NCI-H82 treated with DMSO at 0.1 percent for 48 hours (cell line): ENCODE data around the gene ATG4D.
"Not testable (repeated sequence)": the region's sequence is repeated elsewhere in the genome, so short reads cannot be mapped to it uniquely, and the experiment has no call there.

ENCODE experiments used
- DNase-seq: peaks from one replicate; lab custom pipeline; 2025; ENCODE audit not compliant: unreplicated experiment; lab: John Stamatoyannopoulos, UW

The ATG4D gene

DNA sequence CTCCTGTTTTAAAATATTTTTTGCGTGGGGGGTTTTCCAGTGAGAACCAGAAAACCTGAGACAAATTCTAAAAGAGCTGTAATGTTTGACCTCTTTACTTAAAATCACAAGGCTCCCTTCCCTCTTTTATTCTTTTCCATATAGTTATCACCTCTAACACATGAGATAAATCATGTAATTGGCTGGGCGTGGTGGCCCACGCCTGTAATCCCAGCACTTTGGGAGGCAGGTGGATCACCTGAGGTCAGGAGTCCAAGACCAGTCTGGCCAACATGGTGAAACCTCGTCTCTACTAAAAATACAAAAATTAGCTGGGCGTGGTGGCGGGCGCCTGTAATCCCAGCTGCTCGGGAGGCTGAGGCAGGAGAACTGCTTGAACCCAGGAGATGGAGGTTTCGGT lies 7.3 kb downstream of the ATG4D start:
- DNase-seq, result not testable (repeated sequence)

GRCh38 chr19:10551698-10552301 lies 8.1 kb downstream of the ATG4D start:
- no peak for DNase-seq

DNA sequence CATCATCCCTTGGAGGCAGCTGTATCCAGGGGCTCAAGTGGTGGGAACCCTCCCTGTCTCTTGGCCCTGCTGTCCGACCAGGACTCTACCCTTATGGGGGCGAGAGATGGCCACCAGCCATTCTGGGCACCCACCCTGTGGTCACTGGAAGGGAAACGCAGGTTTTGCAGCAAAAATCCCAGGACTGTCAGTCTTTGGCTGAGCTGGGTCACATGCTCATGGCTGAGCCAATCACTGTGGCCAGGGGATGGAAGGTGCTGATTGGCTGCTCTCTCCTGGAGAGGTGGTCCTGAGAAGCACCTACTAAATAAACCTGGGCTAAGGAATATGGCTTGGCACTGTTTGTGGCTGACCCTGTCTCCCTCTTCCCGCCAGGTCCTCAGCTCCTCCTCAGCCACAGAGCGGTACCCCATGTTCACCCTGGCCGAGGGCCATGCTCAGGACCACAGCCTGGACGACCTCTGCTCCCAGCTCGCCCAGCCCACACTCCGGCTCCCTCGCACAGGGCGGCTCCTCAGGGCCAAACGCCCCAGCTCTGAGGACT lies 8.9 kb downstream of the ATG4D start:
- DNase-seq, result no peak

DNA sequence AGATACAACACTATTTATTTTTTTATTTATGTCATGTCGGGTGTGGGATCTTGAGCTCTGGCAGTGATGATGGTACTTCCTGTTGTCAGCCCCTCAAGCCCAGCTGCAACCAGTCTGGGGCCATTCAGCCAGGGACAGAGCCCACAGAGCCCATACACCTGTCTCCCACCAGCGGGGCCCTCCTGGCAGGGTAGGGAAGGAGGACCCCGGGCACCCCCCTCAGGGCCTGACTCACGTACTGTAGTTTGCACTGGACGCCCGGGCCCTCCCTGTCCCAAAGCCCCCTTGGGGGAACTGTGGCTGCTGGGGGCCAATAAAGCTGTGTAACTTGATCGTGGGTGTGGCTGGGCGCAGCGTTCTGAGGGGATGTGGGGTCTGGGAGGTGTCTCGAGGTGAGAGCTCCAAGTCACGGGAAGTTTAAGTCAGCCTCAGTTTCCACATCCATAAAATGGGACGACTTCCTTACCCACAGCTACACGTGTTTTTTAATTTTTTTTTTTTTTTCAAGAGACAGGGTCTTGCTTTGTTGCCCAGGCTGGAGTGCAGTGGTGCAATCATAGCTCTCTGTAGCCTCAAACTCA lies 9.5 kb downstream of the ATG4D start:
- DNase-seq, result no peak

GRCh38 chr19:10553943-10554381 lies 10.3 kb downstream of the ATG4D start:
- DNase-seq, result no peak

- no peak for DNase-seq
These were observed 11.3 kb downstream of the ATG4D start for GRCh38 chr19:10554760-10555609.

DNA sequence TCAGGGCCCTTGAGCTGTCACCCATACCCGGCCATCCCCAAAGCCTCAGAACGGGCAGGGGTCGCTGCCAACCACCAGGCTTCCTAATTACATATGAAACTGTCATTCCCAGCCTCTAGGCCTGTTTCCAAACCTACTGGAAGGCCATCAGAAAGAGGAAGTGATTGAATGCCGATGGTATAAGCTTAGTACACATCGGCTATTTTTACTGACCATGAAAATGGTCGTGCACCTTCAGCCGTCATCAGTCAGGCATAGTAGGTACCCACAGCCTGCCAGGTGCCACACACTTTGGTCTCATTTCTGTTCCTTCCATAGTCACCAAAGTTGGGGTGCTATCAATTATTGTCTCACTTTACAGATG lies 11.9 kb downstream of the ATG4D start:
- no peak for DNase-seq

DNA sequence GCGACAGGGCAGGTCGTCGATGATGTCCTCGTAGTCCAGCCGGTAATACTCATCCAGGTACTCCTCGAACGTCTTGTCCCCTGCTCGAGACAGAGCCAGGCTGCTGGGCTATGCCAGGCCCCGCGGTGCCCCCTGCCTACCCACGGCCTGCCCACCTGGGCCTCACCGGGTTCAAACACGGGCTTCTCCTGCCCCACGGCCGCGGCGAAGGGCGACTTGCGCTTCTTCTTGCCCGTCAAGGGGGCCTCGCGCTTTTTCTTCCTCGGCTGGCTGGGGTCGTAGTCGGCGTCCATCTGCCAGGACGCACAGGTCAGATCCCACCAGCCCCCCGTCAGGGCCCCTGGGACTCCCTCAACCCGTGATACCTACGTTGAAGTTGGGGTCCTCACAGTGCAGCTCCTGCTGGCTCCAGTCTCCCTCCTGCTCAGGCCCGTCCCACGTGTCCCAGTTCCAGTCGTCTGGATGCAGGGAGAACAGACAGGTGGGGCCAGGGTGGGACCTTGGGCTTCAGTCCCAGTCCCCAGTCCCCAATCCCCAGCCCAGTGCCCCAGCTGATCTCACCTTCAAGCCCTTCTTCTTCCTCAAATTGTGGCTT lies 14.0 kb downstream of the ATG4D start:
- DNase-seq, result no peak

DNA sequence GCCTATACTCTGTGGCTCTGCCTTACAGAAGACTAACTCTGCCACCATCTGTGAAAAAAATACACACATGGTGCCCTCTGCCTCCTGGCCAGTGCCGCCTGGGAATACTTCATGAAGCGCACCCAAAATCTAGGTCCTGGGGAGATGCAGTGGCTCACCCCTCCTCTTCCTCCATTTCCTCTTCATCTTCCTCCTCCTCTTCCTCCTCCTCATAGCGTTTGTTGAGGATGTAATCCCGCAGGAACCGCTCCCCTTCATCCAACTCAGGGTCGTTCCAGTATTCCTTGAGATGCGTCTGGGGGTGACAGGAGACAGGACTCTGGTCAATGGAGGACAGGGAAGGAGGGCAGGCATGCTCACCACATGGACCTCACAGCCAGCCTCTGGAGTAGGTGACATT lies 16.4 kb downstream of the ATG4D start:
- DNase-seq, result no peak

- no peak for DNase-seq
These were observed 18.9 kb downstream of the ATG4D start for GRCh38 chr19:10562609-10563008.

- no peak for DNase-seq
These were observed 21.4 kb downstream of the ATG4D start for GRCh38 chr19:10565028-10565566.

DNA sequence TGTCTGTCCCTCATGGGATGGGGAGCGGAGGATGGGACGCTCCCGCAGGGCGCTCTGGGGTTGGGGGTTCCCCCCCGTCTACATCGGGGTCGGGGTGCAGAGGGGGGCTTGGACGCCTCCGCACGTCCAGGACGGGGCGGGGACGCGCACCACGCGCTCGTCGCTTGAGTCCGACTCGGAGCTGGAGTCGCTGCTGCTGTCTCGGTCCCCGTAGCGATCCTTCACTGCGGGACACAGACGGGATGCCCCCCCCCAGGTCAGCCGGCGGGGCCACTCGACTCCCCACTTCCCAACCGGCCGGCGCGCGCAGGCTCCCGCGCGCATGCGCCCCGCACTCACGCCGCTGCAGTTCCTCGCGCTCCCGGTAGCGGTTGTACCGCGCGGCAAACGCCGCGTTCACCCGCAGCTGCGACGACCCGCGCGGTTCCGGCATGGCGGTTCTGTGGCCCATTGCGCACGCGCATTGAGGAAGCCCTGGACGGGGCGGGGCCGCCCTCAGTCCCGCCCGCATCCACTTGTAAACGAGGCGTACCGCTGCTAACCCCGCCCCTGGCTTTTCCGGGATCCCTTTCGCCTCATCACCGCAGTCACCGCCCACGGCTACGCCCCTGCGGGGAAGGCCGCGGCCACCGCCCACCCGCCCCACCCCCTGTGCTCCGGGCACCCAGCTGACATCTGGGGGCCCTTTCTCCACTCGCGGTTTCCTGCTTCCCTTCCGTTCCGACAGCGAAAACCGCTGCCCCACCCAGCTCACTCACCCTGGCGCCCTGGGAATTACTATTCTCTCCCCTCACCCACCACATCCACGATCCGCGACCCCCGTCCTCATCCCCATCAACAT lies 22.1 kb downstream of the ATG4D start, which contains the start of gene KRI1:
KRI1 (minus strand) TSS at position 444 of the 841 bp plus-strand sequence; CDS start at position 433, 11 bp downstream.
- peak; percentile 84 for DNase-seq

DNA sequence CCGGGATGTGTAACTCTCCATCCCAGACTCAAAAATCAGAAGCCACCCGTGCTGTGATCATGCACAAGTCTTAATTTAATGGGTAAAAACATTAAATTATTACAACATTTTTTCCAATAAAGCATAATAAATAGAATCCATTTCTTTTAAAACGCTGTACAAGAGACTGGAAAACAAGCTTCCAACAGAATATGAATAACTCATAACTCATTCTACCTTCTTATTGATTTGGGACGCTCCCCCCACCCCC lies 22.6 kb downstream of the ATG4D start:
- no peak for DNase-seq

- DNase-seq, result no peak
These were observed 23.1 kb downstream of the ATG4D start for GRCh38 chr19:10566658-10567410.

DNA sequence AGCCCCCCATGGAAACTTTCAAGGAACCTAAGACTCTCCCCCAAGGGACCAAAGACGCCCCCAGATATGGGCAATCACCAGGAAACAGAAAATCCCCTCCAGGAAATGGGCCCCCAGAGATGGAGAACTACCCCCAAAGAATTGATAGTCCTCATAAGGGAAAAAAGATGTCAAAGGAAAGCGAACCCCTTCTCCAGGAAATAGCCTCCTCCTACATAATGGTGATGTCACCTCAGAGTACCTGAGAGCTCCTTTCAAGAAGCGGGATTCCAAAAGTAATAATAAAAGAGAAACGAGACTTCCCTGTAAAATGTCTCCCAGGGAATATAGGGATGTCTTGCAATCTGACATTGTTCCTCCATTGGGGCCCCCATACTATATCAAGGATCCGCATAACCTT lies 24.0 kb downstream of the ATG4D start:
- no peak for DNase-seq

DNA sequence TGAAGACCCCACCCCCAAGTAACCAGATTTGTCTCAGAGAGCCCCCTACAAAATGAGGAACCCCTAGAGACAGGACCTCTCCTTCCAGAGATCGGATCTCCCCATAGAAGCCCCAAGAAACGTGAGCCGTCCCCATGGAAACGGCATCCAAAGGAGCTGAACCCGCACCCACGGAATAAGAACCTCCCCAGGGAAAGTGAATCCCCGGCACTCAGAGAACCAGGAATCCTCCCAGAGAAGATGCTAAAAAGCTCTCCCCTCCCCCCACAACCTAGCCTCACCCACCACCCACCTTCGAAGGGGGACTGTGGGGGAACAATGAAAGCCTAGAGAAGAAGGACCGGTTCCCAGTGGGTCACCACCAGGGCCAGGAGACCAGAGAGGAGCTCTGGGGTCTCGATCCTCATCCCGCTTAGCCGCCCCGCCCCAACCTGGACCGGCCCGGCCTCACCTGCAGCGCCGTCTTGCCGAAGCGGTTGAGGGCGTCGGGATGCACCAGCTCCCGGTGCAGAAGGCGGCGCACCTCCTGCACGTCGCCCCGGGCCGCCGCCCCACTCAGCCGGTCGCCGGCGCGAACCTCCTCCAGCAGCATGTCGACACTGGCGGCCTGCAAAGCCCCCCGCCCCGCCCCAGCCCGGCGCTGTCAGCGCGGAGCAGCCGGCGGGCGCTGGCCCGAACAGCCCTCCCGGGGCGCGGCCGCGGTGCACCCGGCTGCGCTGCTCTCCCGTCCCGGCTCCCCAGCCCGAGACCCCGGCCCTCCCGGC lies 24.5 kb downstream of the ATG4D start:
- DNase-seq, result no peak

GRCh38 chr19:10568826-10569651 lies 25.3 kb downstream of the ATG4D start, which contains the start of gene CDKN2D:
TSS of gene CDKN2D (minus strand) at chr19:10568979. CDS start at chr19:10568653, 326 bp downstream.
- peak; percentile 94 for DNase-seq

DNA sequence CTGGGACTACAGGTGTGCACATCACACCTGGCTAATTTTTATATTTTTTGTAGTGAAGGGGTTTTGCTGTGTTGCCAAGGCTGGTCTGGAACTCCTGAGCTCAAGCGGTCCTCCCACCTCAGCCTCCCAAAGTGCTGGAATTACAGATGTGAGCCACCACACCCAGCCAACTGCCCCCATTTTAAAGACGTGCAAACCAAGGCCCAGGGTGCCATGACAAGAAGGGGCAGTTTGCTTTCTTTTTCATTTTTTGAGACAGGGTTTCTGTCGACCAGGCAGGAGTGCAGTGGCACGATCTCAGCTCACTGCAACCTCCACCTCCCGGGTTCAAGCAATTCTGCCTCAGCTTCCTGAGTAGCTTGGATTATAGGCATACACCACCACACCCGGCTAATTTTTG lies 30.1 kb downstream of the ATG4D start:
- not testable (repeated sequence) for DNase-seq
